ENCODE measurements around the gene DOCK4.

The DOCK4 gene

DNA sequence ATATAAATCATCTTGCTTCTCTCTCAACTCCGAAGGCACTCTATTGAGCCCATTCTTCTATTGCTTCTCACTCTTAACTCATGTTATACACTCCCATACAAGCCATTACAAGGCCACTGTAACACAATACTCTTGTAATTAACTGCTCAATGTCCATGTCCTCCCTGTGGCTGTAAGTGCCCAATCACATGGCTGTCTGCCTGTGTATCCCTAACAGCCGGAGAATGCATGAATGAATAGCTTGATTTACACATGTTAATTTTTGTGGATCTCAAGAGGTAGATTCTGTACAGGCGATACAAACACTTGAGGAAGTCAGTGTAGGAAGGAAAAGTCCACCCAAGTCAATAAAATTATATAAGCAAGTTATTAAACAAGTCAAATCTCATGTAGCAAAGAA lies 215.6 kb downstream of the DOCK4 start:
- FAIRE-seq = no peak

DNA sequence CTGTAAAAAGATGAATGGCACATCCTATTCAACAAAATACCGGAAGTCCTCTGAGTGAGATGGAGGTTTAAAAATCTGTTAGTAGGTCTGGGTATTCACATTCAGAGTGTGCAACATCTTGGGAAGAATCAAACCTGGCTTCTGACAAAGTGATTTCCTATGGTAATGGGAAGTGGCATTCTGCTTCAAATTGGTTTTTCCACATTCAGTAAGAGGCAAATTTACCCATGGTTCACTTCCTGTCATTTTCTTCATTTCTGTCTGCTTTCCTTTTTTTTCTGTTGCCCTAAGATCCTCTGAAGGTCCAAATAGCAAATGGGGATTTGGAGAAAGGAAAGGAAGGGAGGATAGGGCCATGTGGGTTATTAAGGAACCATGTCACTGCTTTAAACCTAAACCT lies 218.3 kb downstream of the DOCK4 start:
- no peak for FAIRE-seq

DNA sequence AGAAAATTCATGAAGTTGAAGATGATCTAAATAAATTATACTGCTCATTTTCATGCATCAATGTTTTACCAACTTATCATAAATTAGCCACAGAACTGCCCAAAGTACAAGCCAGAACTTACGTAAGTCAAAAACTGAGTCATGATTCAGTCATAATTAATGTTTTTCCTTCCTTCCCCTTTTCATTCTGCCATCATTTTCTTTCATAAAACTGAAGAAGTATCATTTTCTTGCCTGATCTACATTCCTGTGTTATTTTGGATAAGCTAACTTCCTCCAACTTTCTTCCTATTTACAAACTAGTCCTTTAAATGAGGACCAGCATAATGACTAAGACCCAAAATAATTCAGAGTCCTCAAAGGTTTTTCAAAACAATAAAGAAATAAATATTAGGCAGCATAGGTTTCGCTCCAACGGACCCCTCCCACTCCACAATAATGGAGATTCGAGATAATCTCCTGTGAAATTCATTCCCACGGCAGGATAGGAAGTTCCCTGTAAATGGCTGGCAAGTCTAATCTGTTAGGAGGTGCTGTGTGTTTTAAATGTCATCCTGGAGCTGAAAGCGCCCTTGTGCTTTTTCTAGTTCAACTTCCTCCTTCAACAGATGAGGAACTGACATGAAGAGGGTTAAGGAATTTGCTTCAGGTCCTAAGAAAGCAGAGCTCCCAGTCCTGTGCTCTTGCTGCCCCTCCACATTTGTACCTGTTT lies 218.9 kb downstream of the DOCK4 start:
- FAIRE-seq = no peak

DNA sequence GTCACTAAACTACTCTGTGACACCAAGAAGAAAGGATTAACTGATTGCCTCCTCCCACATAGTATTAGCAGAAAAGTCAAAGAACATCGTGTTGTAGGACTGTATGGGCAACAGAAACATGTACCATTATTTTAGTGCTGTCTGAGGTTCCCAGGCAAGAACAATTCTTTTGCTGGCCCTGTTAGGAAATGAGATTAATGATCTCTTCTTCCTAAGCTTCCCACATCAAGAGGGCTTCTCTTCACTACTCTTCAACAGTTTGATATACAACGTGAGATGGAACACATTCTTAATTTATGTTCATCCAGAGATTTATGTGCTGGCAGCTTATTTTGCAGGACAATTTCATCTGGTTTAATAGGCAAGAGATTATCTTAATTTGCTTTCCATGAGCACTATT lies 219.6 kb downstream of the DOCK4 start:
- FAIRE-seq = no peak

DNA sequence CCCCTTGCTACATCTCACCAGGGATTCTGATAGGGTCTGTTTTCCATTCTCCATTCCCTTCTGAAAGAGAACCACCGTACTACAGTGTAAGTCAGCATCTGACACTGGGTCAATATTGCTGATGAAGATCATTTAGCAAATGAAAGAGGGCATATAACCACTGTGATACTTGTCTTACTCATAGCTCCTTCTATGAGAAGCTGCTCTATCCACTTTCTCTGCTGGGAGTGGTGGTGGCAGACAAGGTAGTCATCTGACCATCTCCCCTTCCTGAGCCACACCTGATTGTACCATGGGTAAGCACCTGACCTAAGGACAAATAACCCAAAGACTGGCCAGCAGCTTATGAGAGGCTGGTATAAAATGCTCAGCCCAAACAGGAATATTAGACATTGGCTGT lies 220.4 kb downstream of the DOCK4 start:
- no peak for FAIRE-seq

DNA sequence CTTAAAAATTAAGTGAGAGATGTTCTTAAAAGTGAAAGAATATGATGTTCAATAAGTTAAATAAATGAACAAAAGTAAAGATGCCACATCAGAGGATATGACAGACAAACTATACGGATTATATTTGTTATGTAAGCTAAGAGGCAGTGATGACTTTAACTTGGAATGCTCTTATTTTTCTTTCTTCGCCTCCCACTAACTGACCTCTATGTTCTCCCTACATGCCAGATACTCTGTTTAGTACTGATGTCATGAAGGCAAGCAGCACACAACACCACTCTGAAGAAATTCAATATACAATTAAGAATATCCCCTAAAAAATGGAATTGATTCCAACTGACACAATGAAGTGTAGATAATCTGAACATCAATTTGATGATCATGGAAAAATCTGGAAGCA lies 223.4 kb downstream of the DOCK4 start:
- no peak for FAIRE-seq

DNA sequence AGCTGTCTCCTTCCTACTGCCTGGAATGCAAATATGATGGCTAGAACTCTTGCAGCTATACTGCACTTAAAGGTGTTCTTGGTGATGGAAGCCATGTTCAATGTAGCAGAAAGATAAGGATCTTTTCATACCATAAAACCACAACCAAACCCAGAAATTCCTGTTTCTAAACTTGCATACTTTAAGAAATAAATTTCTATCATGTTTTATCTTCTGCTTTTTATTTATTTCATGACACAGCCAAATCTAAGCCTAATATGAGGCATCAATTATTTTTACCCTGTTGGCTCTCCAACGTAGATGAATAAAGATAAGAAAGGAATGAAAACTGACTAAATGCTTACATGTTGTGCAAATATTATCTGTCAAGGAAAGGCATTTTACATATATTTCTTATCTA lies 224.1 kb downstream of the DOCK4 start:
- FAIRE-seq = no peak

DNA sequence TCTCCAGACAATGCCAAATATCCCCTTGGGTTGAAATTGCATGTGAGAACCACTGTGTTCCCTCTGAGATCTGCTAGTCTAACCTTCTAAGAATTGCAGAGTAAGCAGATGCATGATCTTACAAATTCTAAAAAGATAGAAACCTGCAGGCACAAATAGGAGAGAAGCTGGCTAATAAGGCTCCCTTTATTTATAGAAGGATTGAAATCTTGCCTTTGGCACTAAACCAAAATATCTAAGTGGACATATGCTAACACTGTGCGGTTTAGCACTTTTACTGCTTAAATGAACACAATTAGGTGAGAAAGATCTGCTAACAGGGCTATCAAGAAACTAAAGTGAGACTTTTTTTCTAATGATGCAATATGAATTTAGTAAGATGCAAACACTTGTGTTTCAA lies 225.5 kb downstream of the DOCK4 start:
- no peak for FAIRE-seq

DNA sequence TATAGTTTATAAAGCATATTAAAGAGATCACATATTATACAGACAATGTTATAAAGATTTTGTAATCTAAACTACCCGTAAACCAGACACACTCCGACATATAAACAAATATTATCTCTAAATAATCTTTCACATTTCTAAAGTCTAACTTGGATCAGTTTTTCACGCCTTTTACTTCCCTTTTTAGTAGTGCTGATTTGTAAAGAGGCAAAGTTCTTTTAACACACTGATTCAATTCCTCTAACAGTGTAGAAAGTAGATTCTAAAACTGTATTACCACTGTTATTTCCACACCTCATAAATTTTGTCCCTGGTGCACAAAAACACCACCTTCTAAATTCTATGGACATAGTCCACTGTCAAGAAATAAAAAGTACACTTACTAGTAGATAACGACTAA lies 230.9 kb downstream of the DOCK4 start:
- no peak for FAIRE-seq

DNA sequence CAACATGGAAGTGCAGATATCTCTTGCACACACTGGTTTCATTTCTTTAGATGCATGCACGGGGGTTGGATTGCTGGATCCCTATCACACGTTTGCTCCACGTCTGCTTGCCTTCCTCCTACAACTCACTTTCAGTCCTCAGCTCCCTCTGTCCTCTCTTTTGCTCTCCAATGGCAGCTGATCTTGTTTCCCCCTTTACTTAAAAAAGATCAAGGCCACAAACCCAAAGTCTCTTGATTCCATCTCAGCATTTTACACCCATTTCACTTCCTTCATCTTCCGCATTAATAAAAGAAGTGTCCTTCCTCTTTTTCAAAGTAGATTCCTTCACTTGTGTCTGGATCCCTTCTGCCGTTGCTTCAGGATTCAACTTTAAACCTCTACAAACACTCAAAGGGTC lies 245.2 kb downstream of the DOCK4 start:
- FAIRE-seq = no peak

DNA sequence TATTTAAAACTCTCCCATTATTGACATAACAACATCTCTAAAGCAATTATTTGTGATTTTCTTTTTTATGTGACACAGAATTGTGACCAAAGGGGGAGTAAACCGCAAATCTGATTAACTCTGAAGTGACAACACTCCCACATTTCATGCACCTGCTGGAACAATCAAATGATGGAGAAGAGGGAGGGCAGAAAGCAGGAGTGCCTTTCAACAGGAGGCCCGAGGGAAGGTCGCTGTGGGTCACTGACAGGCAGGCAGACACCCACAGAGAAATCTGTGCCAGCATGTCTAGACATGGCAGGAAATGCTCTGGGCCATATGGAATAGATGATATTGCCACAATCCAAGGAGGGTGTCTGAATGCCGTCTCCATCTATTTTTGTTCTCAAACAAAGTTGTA lies 247.3 kb downstream of the DOCK4 start:
- FAIRE-seq = no peak

DNA sequence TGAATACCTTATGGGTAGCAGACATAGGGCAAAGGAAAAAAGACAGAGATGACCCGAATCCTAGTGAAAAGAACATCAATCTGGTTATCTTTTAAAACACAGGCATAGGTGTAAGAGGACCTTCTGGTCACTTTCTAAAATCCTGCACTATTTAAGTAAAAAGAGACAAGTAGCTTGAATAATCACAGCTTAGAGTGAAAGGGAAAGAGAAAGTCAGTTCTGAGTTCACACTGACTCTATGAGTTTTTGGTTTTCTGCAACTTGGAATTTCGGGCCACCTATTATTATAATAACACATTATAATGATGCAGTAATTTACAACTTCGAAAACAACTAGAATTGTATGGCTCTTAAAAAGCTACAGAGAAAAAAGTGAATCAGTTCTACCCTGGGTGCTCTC lies 247.8 kb downstream of the DOCK4 start:
- FAIRE-seq = no peak

DNA sequence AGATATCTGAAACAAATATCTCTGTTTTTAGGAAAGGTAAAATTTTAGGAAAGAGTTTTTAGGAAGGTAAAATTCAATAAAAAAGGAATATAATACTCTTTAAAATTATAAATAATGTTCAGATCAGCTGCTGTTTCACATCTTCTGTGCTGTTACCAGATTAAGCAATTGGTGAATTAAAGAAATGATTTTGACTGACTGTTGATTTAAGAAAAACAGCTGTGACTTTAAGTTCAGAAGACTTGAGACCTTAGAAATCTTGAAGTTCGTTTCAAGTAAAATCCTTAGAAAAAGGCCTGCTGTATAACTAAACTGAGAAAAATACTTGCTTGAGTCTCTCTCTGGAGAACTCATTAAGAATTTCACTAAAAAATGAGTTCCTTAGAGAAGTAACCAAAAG lies 250.6 kb downstream of the DOCK4 start:
- no peak for FAIRE-seq

DNA sequence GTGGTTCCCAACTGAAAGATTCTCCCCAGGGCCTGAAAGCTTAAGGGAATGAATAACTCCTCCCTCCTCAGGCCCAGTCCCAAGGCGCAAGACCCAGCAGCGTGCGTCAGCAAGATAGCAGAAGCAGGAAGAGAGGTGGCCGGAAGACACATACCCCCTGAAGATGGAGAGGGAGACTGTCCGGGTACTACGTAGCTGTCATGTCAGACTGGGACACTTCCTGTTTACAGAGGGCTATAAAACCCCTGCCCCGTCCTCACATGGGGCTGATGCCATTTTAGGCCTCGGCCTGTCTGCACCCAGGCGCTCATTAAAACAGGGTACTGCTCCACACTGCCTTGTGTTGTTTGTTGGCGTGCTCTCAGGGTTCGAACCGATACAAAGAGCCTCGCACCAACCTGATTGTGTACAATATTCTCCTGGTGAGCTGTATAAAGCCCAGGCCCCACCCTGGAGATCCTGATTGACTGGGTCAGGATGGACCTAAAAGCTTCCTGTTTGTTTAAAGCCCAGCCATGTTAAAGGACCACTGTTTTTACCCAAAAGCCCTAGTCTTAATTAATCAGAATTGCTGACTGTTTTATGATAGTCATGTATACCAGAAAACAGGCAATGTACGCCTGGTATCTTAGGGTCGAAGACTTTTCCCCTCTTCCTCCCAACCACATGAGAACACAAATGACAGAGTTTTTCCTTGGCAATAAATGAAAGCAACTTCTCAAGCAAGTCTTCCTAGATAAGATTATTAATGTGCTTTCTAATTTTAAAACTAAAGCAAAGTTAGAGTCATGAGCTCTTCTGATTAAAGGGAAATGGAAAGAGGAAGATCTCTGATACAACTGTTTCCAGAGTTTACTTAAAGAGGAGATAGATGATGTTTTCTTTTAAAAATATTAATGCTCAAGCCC lies 251.5 kb downstream of the DOCK4 start:
- FAIRE-seq = no peak

DNA sequence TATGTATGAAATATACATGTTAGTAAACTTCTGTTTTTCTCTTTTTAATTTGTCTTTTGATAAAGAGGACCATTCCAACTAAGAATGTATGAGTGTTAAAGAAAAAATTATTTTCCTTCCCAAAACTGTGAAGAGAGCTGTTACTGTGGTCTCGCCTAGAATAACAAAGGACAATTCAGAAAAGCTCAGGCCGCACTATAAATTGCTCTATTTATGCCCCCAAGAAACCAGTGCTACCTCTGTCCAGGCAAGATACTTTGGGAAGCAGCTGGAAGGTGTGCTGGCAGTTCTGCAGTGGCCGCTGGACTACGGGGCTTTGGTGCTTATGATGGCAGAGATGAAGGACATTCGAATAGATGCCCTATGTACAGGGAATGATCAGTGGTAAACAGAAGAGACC lies 252.1 kb downstream of the DOCK4 start:
- FAIRE-seq = no peak

DNA sequence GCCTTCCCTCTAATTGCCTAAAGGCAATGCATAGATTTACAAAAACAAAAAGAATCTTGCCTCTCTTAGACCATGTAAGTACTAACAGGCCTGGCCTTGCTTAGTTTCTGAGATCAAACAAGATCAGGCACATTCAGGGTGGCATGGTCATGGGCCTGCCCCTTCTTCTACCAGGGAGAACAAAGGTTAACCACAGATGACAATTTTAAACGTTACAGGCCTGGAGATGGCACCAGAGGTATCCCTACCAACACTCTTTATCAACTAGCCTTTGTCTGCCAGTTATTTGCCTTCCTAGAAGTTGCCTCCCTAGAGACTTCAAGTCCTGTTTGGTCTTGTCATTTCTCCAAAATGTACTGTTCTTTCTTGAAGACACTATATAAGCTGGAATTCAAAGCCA lies 252.6 kb downstream of the DOCK4 start:
- no peak for FAIRE-seq

DNA sequence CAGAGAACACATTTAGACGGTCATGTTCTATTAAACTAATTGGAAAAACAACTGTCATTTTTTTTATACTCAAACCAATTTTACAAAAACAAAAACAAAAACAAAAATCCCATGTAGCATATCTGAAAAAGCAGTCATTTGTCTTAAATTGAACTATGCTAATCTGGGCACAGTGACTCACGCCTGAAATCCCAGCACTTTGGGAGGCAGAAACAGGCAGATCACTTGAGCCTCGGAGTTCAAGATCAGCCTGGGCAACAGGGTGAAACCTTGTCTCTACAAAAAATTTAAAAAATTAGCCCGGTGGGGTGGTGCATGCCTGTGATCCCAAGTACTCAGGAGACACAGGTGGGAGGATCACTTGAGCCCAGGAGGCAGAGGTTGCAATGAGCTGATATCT lies 253.4 kb downstream of the DOCK4 start:
- no peak for FAIRE-seq

DNA sequence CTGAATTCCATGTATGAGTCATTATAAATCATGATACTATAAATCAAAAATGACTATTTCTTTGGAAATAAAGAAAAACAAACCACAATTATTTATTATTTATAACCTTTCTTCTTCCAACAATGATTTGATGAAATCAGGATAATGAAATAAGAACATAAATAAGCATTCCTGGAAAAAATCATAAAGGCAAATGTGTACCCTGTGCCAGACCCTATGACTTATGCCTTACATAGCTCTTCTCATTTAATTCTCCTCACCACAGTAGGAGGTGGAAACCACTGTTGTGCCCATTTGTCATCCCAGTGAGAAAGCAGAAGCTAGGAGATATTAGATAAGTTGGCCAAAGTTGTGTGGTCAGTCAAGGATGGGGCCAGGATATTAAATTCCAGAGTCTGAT lies 255.1 kb downstream of the DOCK4 start:
- no peak for FAIRE-seq

DNA sequence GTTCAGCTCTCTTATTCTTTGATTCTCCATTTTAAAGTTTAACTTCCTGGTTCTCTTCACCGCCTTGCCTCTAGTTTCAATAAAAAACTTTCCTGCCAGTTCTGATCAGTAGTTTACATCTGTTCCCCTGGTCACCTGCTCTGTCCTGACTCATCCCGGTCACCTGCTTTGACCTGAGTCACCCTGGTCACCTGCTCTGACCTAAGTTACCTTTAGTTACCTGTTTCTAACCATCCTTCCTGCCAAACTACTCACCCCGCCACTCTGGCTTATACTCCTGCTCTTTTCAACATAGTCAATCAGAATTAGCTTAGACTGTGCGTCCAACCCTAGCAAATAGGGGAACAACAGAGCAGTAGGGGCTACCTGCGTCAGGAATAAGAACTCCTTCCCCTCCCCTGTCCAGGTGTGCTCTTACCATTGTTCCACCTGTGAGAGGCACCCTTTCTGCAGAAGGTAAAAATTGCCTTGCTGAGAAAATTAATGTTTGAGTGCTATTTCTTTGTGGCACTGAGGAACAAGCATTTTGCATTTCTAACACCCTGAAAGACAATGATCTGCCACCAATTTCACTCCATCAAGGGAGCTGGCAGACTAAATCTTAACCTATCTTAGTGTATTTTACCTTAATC lies 263.6 kb downstream of the DOCK4 start:
- no peak for FAIRE-seq

DNA sequence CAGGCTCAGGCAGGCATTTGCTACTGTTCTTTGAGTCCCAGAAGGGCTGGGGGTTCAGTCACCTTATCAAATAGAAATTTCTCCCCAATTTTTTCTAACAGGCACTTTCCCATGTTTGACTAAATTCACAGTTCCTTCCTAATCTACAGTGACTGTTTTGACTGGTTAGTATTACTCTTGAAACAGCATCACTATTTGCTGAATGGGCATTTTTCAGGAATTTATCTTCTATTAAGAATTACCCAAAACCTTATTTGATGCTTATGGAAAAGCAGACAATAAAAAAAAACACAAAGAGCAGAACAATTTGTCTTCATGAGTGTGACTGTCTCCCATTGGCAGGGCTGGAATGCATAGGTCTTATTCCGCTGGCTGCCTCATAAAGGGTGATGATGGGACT lies 269.0 kb downstream of the DOCK4 start:
- FAIRE-seq = no peak

DNA sequence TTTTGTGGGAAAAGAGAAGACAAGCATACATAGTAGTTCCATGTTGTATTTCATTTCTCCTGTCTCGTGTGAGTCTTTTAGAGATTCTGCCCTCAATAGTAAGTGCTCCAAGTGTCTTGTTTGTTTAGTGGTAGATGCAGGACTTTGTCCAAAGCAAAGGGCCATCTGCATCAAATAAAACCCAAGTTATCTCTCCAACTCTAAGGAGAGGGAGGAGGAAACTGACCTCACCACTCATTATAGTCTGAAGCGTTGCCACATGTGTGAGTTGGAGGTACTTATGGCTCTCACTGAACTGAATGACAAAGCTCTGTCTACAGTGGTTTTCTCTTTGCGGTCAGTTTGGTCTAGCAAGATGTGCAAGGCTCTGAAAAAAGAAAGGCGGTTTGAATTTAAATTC lies 272.6 kb downstream of the DOCK4 start:
- FAIRE-seq = no peak

DNA sequence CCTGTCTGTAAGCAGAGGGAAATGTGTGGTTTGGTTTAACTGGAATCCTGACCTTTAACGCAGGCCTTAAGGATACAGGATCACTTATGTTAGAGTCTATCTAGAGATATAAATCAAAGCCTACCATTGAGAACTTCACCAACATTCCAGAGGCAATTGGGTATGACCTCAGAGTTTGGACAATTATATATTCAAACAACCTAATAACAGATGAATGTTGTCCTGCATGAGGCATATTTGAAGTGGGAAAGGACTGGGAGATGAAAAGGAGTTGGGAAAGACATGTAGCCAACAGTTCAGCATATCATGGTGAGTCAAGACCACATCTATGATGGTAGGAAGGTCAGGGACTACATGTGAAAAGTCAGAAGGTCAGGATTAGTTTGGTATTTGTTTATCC lies 274.2 kb downstream of the DOCK4 start:
- no peak for FAIRE-seq

DNA sequence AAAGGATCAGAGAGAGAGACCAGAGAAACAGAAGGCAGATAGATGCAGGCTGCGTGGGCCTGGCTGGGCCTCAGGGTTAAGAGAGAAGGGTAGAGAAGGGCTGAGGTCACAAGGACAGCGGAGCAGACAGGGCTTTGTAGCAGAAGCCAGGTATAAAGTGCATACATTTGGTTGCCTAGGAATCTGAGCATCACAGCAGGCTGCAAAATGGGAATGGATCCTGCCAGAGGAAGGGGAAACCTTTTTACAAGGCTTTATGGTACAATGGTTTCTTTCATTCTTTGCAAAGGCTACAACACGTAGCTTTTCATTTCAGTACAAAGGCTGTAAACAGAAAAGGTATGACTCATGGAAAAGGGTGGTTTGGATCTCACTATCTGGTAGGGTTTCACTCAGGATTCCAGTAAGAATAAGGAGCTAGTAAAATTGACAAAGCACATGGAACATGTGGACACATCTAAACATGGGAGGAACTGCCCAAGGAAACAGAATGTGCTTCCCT lies 275.1 kb downstream of the DOCK4 start:
- no peak for FAIRE-seq

DNA sequence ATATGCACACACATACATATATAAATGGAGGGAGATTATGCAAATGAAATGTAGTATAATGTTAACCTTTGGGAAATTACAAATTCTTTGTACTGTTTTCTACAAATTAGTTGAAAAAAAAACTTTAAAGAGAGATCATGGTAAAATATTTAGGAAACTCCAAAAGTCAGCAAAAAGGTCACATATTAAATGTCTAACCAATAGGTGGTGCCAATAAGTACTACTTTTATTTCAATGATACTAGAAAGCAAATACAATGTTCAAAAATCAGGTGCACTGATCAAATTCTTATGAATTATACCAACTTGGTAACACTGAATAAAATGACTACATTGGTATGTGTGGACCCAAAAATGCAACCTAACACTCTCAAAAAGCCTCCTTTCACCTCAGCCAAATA lies 276.9 kb downstream of the DOCK4 start:
- no peak for FAIRE-seq
